Naive thymus-derived CD8-positive, alpha-beta T cell (primary cell): ENCODE results near the gene POU2AF1. TPM values are rescaled to one million over a fixed set of nuclear protein-coding genes. Genes with fewer than 3 reads are reported as not detected.
A peak's percentile ranks its signal among the peaks of the same experiment; 100 is the strongest.

Experiments used
- ATAC-seq, 2 donors: fragments of 150-1000 bp; cut with Tn5 transposase in 1 of 2; sonication (Bioruptor Pico), chemical (Tn5 transposase) in 1 of 2; 1 replicate in 1 of 2; 2 replicates in 1 of 2; pipeline ENCODE4 v1.10.0; 2021; ENCODE audit warnings: mild to moderate bottlenecking in 2 of 2, moderate library complexity in 2 of 2
- POLR2A ChIA-PET: fragments of 350-600 bp; sonication (Branson Sonifier 250); formaldehyde crosslinking; loops from one replicate; lab custom pipeline; 2021; ENCODE audit warnings: antibody characterized with exemption; lab: Charles Lee
- DNase-seq, 10 donors: peaks; one replicate each; pipeline versions ENCODE4 v3.0.0 to v3.0.0-alpha.2; 2020 to 2022
- H3K27ac Mint-ChIP-seq, 10 donors: one replicate each; pipeline ENCODE4 v1.8.0; 2020 to 2022; ENCODE audit warnings: mild to moderate bottlenecking in 10 of 10, mixed read lengths in 10 of 10, moderate library complexity in 4 of 10, inconsistent platforms in 1 of 10
- H3K27me3 Mint-ChIP-seq, 5 donors: one replicate each; pipeline ENCODE4 v1.8.0; 2021 to 2022; ENCODE audit warnings: mixed read lengths in 5 of 5
- H3K36me3 Mint-ChIP-seq, 3 donors: one replicate each; pipeline ENCODE4 v1.8.0; 2020 to 2022; ENCODE audit warnings: mixed read lengths in 3 of 3, mild to moderate bottlenecking in 2 of 3, inconsistent platforms in 1 of 3
- H3K4me1 Mint-ChIP-seq, 4 donors: one replicate each; pipeline ENCODE4 v1.8.0; 2021 to 2022; ENCODE audit warnings: mixed read lengths in 4 of 4
- H3K4me3 Mint-ChIP-seq, 10 donors: one replicate each; pipeline ENCODE4 v1.8.0; 2020 to 2022; ENCODE audit warnings: mild to moderate bottlenecking in 10 of 10, mixed read lengths in 10 of 10, moderate library complexity in 6 of 10, inconsistent platforms in 1 of 10
- H3K9me3 Mint-ChIP-seq, 9 donors: one replicate each; pipeline ENCODE4 v1.8.0; 2020 to 2022; ENCODE audit warnings: mixed read lengths in 9 of 9, mild to moderate bottlenecking in 3 of 9, inconsistent platforms in 1 of 9, moderate library complexity in 1 of 9
- polyA plus RNA-seq, 3 donors: library from polyadenylated mRNA; unstranded; fragments of 300-500 nt; fragmentation: Illumina TruSeq; gene quantifications; one replicate each; pipeline ENCODE4 v1.2.3, GENCODE V29; 2021
- total RNA-seq, 8 experiments: library from RNA in 2 of 8; stranded (reverse) in 2 of 8; gene quantifications; one replicate each; pipeline ENCODE4 v1.2.3 and lab custom pipeline; 2021 to 2026

The POU2AF1 gene
- total and polyA plus RNA-seq, 5 experiments from 2014 or later = 0.12 to 7.2 (median 0.41) TPM

DNA sequence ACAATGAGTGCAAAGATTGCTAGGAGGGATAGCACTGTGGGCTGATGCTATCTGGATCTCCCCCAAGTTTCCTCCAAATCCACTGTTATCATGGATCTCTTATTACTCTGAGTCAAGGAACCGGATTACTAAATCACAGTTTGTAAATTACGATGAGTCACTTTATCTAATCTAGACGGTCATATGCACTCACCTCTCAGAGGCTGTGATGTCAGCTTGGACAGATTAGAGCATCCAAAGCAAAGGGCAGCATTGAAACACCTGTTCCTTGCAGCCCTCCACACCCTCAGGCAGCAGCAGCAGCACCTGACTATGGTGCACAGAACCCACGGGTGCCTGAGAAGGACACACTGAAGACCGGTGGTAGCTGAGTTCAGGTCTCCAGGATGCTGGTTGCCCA is 14.0 kb upstream of the POU2AF1 start:
- H3K27me3 Mint-ChIP-seq = peaks cover 0 to 2% (median 0%) of the 10 kb centered on the region in 5 donors
- H3K27ac Mint-ChIP-seq = peak overlapping the region in 1 of 10 donors; percentile 50
- no peaks in the 10 kb centered on the region for H3K36me3 Mint-ChIP-seq

DNA sequence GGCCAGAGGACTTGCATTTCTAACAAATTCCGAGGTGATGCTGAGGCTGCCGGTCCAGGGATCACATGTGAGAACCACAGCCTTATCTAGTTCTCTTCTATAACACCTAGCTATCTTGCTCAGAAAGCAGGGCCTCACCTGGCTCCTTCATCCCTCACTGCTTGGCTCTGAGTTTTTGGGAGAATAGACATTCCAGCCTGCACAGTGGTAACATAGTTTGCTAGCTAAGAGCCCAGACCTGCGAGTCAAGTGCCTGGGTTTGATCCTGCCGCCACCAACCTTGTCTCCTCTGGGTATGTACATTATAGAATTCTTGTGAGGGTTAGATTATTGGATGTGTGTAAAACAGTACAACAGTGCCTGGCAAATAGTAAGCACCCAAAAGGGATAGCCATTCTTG is 13.5 kb upstream of the POU2AF1 start:
- POLR2A ChIA-PET = no interaction called here
- no peaks in the 10 kb centered on the region for H3K9me3 Mint-ChIP-seq
- peaks cover 2 to 32% (median 6%) of the 10 kb centered on the region in 4 donors for H3K4me1 Mint-ChIP-seq
- ATAC-seq = no peak
- no peak overlapping the region for H3K27ac Mint-ChIP-seq
- H3K4me3 Mint-ChIP-seq = no peak overlapping the region
- H3K36me3 Mint-ChIP-seq = no peaks in the 10 kb centered on the region
- H3K27me3 Mint-ChIP-seq = peaks cover 0 to 2% (median 0%) of the 10 kb centered on the region in 5 donors
- DNase-seq = no peak

More for the DNA sequence above, 14.0 kb upstream of the POU2AF1 start:
- Mint-ChIP-seq H3K4me3 (no peak overlapping the region), H3K4me1 (peaks cover 2 to 36% (median 6%) of the 10 kb centered on the region in 4 donors), H3K9me3 (no peaks in the 10 kb centered on the region)
- no peak for DNase-seq
- POLR2A ChIA-PET = no interaction called here
- no peak for ATAC-seq

DNA sequence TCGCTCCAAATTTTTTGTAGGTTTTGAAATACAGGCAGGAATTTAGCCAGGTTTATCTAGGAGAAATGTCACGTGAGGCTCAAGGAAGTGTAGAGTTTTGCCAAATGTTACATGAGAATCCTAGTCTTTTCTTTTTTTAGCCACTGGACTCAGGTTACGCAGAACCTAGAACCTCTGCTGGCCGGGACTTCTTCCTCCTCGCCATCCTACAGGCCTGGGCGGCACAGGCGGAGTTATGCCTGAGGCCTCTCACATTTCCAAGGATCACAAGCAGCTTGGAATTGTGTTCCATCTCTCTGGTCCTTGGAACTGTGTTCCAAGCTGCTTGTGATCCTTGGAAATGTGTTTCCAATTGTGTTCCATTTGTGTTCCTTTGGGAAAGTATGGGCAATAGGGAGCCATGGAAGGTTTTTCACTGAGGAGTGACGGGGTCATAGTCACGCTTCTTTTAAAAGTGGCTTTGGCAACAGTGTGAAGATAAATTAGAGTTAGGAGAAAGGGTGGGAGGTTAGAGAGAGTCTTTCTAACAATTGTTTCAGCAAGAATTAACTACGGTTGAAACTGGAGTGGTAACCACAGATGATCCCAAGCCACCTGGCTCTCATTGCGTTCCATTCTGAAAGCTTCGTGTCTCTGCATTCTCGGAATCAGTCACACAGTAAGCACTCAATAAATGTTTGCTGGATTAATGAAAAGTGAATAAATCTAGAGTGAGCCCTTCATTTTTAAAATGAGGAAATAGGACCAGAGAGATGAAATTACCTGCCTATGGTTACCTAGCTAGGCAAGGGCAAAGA is 12.5 kb upstream of the POU2AF1 start:
- DNase-seq = no peak
- Mint-ChIP-seq H3K36me3 (peaks cover 0 to 2% (median 0%) of the 10 kb centered on the region in 3 donors), H3K9me3 (peaks cover 0 to 3% (median 0%) of the 10 kb centered on the region in 9 donors), H3K27me3 (peaks cover 0 to 2% (median 0%) of the 10 kb centered on the region in 5 donors), H3K27ac (no peak overlapping the region), H3K4me1 (peaks cover 2 to 27% (median 6%) of the 10 kb centered on the region in 4 donors), H3K4me3 (no peak overlapping the region)
- POLR2A ChIA-PET = no interaction called here
- no peak for ATAC-seq

DNA sequence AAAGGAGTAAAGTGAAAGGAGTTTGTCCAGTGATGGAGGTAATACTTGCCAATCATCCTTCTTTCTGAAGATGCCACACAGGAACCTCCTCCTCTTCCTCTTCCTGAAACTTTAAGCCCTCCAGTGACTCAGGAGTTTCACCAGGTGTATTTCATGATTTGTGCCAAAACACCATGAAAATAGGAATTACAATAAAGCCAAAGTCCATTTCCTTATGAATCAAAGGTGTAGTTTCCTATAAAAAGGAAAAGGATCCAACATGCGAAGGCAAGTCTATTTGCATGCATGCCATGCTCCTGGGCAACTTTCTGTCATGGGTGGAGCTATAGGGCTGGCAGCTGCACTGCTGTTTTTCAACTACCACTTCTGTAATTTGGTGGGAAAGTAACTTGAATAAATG is 9.8 kb upstream of the POU2AF1 start:
- Mint-ChIP-seq H3K4me1 (peaks cover 2 to 18% (median 5%) of the 10 kb centered on the region in 4 donors), H3K4me3 (no peak overlapping the region), H3K27ac (peak overlapping the region in 2 of 10 donors; percentile 16 to 45), H3K36me3 (peaks cover 0 to 6% (median 4%) of the 10 kb centered on the region in 3 donors), H3K9me3 (peaks cover 0 to 14% (median 2%) of the 10 kb centered on the region in 9 donors), H3K27me3 (peaks cover 0 to 2% (median 0%) of the 10 kb centered on the region in 5 donors)
- DNase-seq = no peak
- ATAC-seq = no peak
- POLR2A ChIA-PET = no interaction called here

DNA sequence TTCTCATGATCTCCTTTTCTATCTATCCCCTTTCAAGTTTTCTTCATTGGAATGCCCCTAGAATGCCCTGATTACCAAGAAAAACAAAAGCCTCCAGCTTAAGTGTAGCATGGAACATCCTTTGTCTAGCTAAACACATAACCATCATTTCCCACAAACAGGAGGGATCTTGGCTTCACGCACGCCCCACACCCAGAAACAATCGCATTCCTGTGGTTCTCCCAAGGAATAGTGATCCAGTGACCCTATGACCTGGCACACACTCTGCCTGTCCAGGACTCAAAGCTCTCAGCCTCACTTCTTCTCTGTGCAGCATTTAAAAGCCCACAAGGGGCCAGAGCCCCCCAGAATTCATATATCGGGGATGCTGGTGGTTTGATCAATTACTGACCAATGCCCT is 9.3 kb upstream of the POU2AF1 start:
- POLR2A ChIA-PET = no interaction called here
- peaks cover 0 to 6% (median 4%) of the 10 kb centered on the region in 3 donors for H3K36me3 Mint-ChIP-seq

DNA sequence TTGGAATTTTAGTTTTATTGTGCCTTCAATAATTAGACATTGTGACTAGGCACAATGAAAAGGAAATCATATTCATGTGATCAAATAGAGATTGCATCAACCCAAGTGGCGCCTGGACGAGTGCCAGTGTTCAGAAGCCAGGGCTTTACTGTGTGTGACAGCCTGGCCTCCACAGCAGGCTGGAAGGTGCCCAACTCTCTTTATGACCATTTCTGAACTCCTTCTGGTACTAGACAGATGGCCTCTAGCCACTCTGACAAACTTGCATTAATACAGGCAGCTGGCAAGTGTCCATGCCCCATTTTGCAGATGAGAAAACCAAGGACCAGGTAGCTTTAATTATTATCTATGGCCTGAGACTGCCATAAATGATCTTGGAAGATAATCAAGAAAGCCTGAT is 8.3 kb upstream of the POU2AF1 start:
- Mint-ChIP-seq H3K4me1 (peaks cover 2 to 15% (median 4%) of the 10 kb centered on the region in 4 donors), H3K27ac (no peak overlapping the region), H3K27me3 (peaks cover 0 to 2% (median 0%) of the 10 kb centered on the region in 5 donors), H3K36me3 (peaks cover 0 to 6% (median 4%) of the 10 kb centered on the region in 3 donors), H3K4me3 (no peak overlapping the region), H3K9me3 (peaks cover 0 to 14% (median 2%) of the 10 kb centered on the region in 9 donors)
- DNase-seq (no peak), ATAC-seq (no peak)
- POLR2A ChIA-PET = no interaction called here

More for the DNA sequence above, 9.3 kb upstream of the POU2AF1 start:
- peaks cover 2 to 14% (median 4%) of the 10 kb centered on the region in 4 donors for H3K4me1 Mint-ChIP-seq
- no peak overlapping the region for H3K27ac Mint-ChIP-seq
- peaks cover 0 to 2% (median 0%) of the 10 kb centered on the region in 5 donors for H3K27me3 Mint-ChIP-seq
- peaks cover 0 to 14% (median 2%) of the 10 kb centered on the region in 9 donors for H3K9me3 Mint-ChIP-seq
- DNase-seq (no peak), ATAC-seq (no peak)
- H3K4me3 Mint-ChIP-seq = no peak overlapping the region

DNA sequence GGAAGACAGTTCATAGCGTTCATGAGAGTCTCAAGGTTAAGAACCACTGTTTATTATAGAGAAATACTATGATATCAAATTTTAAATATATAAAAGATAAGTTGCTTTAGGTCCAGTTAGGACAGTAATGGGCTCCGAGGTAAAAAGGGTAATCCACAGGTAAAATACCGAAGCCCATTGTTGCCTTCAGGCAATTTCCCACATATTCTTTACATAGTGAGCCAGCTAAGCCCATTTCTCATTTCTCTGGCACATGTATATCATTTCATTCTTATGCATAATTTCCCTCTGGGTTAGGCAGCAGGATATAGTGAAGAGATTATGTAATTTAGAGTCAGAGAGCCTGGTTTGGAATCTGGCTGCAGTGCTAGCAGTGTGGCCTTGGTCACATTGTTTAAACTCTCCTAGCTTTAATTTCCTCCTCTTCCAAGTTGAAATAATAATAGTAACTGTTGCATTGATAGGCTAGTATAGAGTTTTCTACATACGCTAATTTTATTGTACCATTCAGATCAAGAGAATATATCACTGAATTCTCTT is 7.6 kb upstream of the POU2AF1 start:
- Mint-ChIP-seq H3K27ac (no peak overlapping the region), H3K4me3 (peak overlapping the region in 1 of 10 donors; percentile 26), H3K4me1 (peaks cover 3 to 19% (median 4%) of the 10 kb centered on the region in 4 donors), H3K36me3 (peaks cover 0 to 6% (median 4%) of the 10 kb centered on the region in 3 donors), H3K27me3 (peaks cover 0 to 2% (median 0%) of the 10 kb centered on the region in 5 donors), H3K9me3 (peaks cover 0 to 14% (median 2%) of the 10 kb centered on the region in 9 donors)
- ATAC-seq = no peak
- no peak for DNase-seq
- POLR2A ChIA-PET = no interaction called here

DNA sequence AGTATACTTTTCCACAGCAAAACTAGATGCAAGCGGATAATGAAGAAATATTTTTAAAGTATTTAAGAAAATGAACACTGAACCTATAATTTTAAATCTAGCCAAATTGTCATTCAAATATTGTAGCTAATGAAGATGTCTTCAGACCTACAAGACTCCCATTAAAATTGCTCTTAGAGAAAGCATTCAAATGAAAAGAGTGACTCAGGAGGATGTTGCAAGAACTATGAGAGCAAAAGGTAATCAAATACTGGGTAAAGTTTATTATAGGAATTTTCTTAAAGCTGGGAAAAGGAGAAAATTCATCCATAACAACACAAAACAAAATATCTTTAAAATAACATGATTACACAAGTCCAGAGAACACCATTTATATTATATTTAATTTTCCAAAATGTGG is 5.4 kb upstream of the POU2AF1 start:
- H3K36me3 Mint-ChIP-seq = peaks cover 0 to 6% (median 4%) of the 10 kb centered on the region in 3 donors
- ATAC-seq (no peak), DNase-seq (no peak)
- peaks cover 13 to 37% (median 15%) of the 10 kb centered on the region in 4 donors for H3K4me1 Mint-ChIP-seq
- no peak overlapping the region for H3K4me3 Mint-ChIP-seq
- POLR2A ChIA-PET = interaction anchor here (0.6 kb wide), 1 partner anchor 24 kb away, joined by 3 read pairs; no protein-coding TSS in a partner anchor
- peaks cover 0 to 14% (median 2%) of the 10 kb centered on the region in 9 donors for H3K9me3 Mint-ChIP-seq
- no peak overlapping the region for H3K27ac Mint-ChIP-seq
- H3K27me3 Mint-ChIP-seq = peaks cover 0 to 2% (median 0%) of the 10 kb centered on the region in 5 donors

DNA sequence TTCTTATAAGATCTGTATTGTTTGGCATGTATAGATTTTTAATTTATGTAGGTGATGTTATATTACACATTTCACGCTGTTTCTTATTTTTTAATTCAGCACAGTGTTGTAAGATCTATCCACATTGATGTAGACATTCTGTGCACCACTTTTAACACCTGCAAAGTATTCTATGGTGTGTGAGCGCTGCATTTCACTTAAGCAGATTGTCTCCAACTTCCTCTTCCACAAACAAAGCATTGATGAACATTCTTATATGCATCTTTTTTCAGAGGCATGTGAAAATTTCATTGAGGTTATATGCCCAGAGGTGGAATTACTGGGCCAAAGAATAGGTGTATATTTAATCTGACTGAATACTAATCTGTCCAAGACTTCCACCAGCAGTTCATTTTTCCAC is 3.4 kb upstream of the POU2AF1 start:
- H3K4me3 Mint-ChIP-seq = peak overlapping the region in 1 of 10 donors; percentile 2
- peak overlapping the region in 4 of 10 donors; percentile 1 to 40 (median 12) for H3K27ac Mint-ChIP-seq
- POLR2A ChIA-PET = no interaction called here

DNA sequence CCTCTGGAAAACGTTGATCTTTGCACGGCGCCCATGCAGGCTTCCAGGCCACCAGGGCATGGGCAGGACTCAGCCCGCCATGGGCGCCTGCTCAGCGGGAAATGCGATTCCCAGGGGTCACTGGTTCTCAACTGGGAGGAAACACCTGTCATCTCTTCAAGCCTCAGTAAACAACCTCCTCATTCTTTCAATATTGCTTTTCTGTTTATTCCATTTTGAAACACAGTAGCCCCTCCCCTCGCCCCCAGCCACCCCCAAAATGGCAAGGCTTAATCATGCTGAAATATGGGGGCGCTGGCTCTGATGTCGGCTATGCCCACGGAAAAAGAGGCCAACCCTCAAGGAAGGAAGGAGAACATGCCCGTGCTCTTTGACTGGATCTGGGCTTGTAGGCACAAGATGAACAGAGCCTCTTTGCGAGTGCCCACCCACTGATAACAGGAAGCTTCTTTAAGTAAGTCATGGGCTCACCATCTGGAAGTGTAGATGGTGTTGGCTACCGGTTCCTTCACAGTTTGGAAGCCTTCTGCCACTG is 594 bp upstream of the POU2AF1 start:
- Mint-ChIP-seq H3K36me3 (no peaks in the 10 kb centered on the region), H3K27me3 (no peaks in the 10 kb centered on the region), H3K4me1 (peaks cover 15 to 68% (median 26%) of the 10 kb centered on the region in 4 donors), H3K4me3 (peak overlapping the region; percentile 77 to 90 (median 82)), H3K27ac (peak overlapping the region; percentile 57 to 97 (median 92)), H3K9me3 (peaks cover 0 to 2% (median 0%) of the 10 kb centered on the region in 9 donors)
- ATAC-seq (no peak), DNase-seq (peak in 1 of 10 donors; percentile 37)
- POLR2A ChIA-PET = interaction anchor here (1.1 to 2.4 kb wide), 5 partner anchors 11 to 43 kb away, joined by 3 to 14 read pairs (median 7); no protein-coding TSS in a partner anchor

More for the DNA sequence above, 3.4 kb upstream of the POU2AF1 start:
- Mint-ChIP-seq H3K27me3 (no peaks in the 10 kb centered on the region), H3K9me3 (peaks cover 0 to 14% (median 2%) of the 10 kb centered on the region in 9 donors), H3K4me1 (peaks cover 15 to 46% (median 25%) of the 10 kb centered on the region in 4 donors), H3K36me3 (peaks cover 0 to 6% (median 4%) of the 10 kb centered on the region in 3 donors)
- DNase-seq (no peak), ATAC-seq (no peak)

DNA sequence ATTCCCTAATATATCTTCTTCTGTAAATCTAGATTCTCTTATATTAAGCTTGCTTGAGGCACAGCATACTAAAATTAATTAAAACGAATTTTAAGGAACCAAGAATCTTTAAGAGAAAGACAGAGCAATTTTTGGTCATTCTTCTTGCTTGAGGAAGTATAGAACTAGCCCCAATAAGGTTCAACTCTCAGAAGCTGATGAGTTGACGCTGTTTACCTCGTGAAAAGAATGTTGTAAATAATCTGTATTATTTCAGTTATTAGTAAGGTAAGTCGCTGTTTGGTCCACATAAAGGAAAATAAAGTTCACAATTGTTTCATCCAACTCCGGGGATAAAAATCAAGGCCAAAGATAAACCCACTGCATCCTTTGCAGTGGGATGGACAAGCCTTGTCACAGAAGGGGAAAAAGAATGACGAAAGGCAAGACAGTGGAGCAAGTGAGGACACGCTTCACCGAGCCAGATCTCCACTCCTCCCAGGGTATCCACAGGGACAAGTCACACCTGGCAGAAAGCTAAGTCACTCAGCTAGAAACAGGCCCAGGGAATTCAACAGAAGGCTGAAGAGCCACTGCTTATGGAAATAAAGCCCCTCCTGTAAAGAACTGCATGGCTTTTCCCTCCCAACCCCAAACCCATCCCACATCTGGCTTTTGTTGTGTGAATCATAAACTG is 752 bp downstream of the POU2AF1 start:
- Mint-ChIP-seq H3K9me3 (no peaks in the 10 kb centered on the region), H3K4me3 (peak overlapping the region; percentile 77 to 90 (median 82)), H3K27me3 (no peaks in the 10 kb centered on the region), H3K36me3 (no peaks in the 10 kb centered on the region), H3K27ac (peak overlapping the region; percentile 93 to 97 (median 95)), H3K4me1 (peaks cover 15 to 78% (median 26%) of the 10 kb centered on the region in 4 donors)
- no peak for DNase-seq
- POLR2A ChIA-PET = interaction anchor here (1.2 to 2.4 kb wide), 3 partner anchors 36 to 44 kb away, joined by 3 to 14 read pairs (median 7); no protein-coding TSS in a partner anchor
- no peak for ATAC-seq
